ENCODE measurements around the gene ZBTB39. TPM values are rescaled to one million over a fixed set of nuclear protein-coding genes. Genes with fewer than 3 reads are reported as not detected.
"Not testable (repeated sequence)": the region's sequence is repeated elsewhere in the genome, so short reads cannot be mapped to it uniquely, and the experiment has no call there.

The ZBTB39 gene, protein sequence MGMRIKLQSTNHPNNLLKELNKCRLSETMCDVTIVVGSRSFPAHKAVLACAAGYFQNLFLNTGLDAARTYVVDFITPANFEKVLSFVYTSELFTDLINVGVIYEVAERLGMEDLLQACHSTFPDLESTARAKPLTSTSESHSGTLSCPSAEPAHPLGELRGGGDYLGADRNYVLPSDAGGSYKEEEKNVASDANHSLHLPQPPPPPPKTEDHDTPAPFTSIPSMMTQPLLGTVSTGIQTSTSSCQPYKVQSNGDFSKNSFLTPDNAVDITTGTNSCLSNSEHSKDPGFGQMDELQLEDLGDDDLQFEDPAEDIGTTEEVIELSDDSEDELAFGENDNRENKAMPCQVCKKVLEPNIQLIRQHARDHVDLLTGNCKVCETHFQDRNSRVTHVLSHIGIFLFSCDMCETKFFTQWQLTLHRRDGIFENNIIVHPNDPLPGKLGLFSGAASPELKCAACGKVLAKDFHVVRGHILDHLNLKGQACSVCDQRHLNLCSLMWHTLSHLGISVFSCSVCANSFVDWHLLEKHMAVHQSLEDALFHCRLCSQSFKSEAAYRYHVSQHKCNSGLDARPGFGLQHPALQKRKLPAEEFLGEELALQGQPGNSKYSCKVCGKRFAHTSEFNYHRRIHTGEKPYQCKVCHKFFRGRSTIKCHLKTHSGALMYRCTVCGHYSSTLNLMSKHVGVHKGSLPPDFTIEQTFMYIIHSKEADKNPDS
- 7.5 TPM for total RNA-seq

DNA sequence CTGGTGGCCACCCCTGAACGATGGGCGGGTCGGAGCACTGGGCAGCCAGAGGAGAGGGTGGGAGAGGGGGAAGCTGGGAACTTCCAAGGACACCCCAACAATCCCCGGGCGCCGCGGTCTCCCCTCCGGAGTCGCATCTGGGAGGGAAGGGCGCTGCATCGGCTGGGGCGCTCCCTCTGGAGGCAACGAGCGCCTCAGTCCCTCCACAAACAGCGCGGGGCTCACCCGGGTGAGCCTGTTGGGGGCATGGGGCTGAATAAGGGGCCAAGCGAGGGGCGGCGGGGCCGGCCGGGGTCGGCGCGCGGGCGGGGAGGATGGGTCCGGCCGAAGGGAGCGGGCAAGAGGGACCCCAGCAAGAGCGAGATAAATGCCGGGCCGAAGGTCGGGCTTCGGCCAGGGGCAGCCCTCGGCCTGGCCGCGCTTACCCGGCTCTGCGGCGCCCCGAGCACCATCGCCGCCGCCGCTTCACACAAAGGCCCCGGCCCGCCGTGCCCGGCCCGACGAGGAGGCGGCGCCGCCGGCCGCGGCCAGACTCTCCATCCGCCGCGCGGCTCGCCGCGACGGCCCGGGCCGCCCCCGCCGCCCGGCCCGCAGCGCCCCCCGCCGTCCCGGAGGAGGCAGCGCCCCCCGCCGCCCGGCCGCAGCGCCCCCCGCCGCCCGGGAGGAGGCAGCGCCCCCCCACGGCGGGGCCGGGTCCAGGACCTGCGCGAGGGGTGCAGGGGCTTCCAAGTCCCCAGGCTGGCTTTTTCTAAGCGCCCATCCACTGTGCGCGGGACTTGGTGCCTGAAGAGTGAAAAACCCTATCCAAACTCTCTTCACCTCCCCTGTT is at the start of gene ZBTB39:
TSS of gene ZBTB39 (minus strand) at position 567 of the 829 bp plus-strand sequence. CDS start 1,629 bp downstream, outside the sequence.
- no peak for DNase-seq (ENCODE audit: low spot score)

DNA sequence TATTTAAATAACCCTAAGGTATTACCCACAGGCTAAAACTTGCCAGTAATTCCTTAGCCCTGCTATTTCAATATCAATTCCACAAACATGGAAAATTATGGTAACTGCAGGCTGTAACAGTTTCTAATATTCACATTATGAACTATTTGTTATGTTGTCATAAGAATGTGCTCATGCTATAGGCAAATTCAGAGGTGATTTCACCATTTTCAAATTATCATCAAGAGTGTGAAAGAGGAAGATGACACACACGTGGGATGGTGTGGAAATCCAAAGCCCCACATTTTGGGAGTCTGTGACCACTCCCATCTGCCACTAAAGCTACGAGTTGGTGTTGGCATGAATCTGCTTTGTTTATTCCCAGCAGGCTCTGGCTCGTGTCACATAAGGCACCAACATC is 49.5 kb upstream of the ZBTB39 start:
- no peak for DNase-seq (ENCODE audit: low spot score)

DNA sequence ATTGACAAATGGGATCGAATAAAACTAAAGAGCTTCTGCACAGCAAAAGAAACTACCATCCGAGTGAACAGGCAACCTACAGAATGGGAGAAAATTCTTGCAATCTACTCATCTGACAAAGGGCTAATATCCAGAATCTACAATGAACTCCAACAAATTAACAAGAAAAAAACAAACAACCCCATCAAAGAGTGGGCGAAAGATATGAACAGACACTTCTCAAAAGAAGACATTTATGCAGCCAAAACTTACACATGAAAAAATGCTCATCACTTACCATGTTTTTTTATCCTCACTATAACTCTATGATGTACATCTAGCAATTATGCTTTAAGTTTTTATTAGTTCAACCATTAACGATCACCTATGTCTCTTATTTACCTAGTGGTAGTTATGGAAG is 47.6 kb upstream of the ZBTB39 start:
- not testable (repeated sequence) for DNase-seq (ENCODE audit: low spot score)

DNA sequence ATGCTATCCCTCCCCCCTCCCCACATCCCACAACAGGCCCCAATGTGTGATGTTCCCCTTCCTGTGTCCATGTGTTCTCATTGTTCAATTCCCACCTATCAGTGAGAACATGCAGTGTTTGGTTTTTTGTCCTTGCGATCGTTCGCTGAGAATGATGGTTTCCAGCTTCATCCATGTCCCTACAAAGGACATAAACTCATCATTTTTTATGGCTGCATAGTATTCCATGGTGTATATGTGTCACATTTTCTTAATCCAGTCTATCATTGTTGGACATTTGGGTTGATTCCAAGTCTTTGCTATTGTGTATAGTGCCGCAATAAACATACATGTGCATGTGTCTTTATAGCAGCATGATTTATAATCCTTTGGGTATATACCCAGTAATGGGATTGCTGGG is 46.8 kb upstream of the ZBTB39 start:
- not testable (repeated sequence) for DNase-seq (ENCODE audit: low spot score)

DNA sequence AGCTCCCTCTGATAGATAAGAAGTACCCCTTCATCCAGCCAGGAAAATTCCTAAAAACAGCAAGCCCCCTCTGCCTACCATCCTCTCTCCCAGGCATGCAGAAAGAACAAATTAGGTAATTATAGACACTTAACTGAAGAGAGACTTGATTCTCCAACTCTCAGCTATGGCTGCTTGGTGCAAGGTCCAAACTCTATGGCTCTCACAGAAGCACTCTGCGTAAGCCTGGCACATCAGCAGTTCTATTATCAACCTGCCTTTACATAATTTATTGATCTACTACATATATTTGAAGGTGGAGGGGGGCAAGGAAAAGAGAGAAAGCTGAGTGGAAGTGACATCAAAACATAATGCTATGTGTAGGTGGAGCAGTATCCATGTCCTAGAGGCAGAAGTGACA is 44.7 kb upstream of the ZBTB39 start:
- no peak for DNase-seq (ENCODE audit: low spot score)

DNA sequence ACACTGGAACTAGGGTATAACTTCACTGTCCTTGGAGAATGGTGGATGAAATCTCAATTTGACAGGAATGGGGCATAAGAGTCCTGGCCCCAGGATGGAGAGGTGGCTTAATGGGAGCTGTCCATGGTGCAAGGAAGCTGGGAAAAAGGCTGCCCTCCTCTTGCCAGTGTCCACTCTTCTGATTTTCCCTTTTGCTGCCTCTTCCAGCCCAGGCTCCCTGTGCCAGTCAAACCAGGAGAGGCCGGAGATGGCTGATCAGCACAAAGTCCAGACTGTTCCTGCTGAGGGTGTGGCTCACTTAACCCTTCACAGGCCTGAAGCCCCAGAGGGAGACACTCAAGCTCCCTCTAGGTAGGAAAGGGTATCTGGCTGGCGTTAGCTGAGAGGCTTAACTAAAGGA is 43.5 kb upstream of the ZBTB39 start, which contains the start of gene MYO1A:
TSS of gene MYO1A (minus strand) at position 240 of the 400 bp plus-strand sequence. CDS start 1,806 bp downstream, outside the sequence.
- no peak for DNase-seq (ENCODE audit: low spot score)

DNA sequence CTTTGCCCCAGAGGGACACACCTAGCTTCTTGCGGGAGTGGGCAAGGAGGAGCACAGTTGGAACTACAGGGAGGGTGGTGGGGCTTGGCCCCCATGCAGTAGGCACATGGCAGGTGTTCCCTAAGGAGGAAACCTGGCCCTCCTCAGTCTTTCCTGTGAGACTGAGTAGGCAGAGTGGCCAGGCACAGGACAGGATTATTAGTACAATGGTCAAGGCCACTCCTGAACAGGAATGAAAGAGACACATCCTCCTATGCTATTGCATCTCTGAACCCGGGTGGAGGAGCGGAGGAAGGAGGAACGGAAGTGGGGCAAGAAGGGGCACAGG is 42.7 kb upstream of the ZBTB39 start:
- no peak for DNase-seq (ENCODE audit: low spot score)

DNA sequence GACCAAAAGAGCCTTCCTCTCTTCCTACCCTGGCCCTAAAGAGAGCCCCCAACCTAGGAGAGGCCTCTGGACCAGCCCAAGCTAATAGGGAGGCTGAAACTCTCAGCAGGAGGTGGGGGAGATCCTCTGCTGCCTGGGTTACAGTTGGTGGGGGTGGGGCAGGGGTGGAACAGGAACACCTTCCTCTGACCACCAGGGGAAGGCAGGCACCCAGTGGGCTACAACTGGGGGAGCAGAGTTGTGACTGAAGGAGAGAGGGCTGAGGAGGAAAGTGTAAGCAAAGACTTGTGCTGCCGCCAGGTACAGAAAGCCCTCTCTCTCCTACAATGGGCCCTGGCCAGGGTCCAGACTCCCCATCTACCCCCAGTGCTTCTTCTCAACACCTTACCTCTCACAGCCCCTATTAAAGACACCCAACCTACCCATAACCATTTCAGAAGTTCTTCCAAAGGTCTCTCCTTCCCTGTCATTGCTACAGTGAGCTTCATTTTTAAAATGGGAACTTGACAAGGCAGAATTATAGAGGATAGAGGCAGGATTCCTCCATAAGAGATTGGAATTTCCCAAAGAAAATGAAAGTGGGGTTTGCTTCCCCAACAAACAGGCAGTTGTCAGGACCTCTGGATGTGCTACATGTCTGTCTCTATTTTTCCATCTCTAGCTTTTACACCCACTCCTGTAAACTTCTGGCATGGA is 42.2 kb upstream of the ZBTB39 start:
- no peak for DNase-seq (ENCODE audit: low spot score)

DNA sequence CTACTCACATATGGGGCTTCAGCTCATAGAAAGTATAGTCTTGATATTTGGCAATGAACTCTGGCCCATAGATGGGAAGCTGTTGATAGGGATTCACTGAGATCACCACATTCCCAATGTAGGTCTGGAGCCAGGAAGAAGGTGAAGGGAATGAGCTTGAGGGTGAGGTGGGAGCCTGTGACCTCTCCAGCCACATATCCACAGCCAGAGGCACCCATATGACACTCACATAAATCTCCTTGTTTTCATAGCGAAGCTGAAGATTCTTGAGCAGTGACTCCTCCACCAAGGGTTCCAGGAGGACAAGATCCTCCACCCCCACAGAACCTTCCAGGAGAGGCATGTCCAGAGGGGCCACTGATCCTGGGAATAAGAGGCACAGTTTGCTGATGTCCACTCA is 41.6 kb upstream of the ZBTB39 start:
- no peak for DNase-seq (ENCODE audit: low spot score)

DNA sequence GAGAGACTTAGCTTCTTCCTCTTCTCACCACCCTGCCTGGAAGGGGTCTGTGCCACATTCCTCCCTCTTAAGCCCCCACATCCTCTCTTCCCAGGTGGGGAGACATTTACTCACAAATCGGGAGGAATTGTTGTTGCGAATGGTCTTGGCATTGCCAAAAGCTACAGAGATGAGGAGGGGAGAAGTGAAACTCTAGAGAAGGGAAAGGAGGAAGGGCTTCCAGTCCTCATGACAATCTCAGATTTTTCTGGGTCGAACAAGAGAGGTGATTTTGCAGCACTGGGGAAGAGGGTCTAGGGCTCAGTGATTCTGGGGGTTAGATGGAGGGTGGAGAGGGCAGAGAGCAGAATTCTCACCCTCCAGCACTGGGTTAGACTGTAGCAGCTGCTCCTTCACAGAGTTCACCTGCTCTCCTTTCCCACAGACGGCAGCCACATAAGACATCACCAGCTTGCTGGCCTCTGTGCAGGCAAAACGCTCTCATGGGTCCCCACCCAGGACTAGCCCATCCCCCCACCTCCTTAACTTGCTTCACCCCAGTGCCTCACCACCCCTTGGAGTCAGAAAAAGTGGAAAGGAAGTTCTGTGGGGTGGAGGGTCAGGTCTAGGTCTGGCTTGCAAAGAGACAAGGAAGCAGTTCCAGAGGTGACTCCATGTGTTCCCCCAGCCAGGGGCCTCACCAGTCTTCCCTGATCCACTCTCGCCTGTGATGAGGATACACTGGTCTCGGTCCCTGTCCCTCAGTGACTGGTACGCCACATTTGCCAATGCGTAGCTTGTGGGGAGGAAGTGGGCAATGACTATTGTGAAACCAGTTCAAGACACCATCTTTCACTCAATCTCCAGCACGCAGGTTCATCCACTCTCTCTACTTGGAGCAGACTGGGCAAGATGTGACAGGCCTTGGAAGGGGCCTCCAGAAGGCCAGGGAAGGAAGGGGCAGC is 40.9 kb upstream of the ZBTB39 start:
- DNase-seq (ENCODE audit: low spot score), result no peak

DNA sequence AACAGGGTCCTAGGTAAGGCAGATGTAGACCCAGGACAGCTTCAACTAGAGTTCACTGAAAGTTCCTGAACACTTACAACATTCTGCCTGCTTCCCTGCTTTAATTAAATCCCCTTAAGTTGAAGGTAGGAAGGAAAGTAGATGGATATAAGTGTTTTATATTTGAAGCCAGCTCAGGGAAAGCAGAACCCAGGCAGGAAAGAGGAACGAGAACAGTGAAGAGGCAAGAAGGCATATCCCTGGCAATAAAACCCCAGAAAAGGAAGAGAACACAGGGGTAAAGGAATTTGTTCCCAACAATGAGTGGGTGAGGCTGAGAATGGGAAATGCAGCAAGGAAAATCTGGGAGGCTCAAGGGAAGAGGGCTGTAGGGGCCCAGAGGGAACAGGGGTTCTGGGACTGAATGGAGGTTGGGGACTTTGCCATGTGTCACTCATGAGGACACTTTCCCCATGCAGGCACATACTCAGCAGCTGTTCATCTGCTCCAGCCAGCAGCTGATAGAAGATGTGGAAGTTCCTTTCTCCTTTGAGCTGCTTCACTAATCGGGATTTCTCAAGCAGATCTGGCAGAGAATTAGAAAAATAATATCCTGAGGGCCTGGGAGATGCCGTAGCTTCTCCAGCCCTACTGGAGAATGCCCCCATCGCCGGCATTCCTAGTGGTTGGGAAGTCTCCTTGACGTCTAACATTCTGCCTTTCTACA is 39.9 kb upstream of the ZBTB39 start:
- no peak for DNase-seq (ENCODE audit: low spot score)

DNA sequence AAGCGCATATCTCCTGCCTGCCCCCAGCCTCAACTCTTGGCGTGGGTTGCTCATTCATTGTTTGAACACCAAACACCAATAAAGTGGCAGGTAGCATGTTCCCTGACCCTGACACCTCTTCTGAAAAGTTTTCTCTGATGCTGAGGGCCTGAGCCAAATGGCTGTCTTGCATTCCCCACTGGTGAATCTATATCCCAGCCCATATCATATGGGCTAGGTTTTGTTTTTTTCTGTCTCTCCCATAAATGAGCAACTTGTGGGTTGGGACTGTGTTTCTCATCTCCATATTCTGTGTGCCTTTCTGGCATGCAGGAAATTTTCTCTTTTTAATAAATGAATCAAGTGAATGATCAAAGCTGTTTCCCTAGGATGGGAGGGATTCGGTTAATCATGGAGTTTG is 38.5 kb upstream of the ZBTB39 start:
- no peak for DNase-seq (ENCODE audit: low spot score)

DNA sequence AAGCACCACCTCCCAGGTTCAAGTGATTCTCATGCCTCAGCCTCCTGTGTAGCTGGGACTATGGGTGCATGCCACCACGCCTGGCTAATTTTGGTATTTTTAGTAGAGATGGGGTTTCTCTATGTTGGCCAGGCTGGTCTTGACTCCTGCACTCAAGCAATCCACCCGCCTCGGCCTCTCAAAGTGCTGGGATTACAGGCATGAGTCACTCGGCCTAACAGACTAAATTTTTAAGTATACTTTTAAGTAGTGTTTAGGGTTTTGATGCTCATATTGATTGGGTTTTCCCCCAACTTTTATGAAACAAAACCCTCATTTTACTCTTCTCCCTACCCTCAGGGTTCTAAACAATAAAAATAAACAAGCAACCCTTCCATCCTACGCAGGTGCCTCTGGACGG is 38.1 kb upstream of the ZBTB39 start:
- DNase-seq (ENCODE audit: low spot score), result no peak

DNA sequence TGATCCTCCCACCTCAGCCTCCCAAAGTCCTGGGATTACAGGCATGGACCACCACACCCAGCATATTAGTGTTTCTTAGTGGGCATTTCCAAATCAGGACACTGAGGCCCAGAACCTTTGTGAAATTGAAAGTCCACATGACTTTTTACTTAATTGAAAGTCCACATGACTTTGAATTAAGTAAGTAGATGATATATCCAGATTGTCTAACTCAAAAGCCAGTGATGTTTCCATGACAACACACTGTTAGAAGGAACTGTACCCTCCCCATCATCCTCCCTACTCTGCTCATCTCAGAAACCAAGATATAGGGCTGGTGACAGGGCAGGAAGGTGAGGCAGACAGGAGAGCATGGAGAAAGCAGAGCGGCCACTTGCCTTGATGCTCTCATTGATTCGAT is 36.3 kb upstream of the ZBTB39 start:
- DNase-seq (ENCODE audit: low spot score), result no peak

DNA sequence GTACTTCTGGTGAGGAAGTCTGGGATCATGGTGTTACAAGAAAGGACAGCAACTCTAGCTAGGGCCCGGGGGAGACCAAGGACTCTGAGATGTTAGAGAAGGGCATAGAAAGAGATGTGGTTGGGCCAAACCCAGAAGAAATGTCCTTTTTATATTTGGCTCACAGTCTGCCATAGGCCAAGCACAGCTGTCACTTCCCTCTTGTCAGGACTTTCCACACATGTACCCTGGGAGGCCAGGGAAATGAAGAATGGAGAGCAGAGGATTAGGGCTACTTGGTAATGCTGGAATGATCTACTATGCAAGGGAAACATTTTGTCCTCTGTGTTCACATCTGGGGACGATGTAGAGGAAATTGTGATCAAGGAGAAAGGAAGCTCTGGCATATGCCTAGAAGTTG is 34.4 kb upstream of the ZBTB39 start:
- DNase-seq (ENCODE audit: low spot score), result no peak

DNA sequence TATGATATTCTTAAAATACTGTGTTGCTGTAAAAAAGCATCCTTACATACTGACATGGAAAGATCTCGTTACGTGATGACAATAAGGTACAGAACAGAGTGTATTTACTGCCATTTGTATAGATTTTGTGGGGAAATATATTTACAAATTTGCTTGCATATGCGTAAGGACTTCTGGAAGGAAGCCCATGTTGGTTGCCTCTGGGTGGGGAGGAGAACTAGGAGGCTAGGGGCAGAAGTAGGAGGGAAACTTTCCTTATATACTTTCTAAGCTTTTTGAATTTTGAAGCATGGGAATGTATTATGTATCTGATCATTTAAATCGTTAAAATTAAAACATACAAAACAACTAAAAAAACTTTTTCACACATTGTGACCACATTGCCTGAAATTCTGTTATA is 33.9 kb upstream of the ZBTB39 start:
- DNase-seq (ENCODE audit: low spot score), result no peak

DNA sequence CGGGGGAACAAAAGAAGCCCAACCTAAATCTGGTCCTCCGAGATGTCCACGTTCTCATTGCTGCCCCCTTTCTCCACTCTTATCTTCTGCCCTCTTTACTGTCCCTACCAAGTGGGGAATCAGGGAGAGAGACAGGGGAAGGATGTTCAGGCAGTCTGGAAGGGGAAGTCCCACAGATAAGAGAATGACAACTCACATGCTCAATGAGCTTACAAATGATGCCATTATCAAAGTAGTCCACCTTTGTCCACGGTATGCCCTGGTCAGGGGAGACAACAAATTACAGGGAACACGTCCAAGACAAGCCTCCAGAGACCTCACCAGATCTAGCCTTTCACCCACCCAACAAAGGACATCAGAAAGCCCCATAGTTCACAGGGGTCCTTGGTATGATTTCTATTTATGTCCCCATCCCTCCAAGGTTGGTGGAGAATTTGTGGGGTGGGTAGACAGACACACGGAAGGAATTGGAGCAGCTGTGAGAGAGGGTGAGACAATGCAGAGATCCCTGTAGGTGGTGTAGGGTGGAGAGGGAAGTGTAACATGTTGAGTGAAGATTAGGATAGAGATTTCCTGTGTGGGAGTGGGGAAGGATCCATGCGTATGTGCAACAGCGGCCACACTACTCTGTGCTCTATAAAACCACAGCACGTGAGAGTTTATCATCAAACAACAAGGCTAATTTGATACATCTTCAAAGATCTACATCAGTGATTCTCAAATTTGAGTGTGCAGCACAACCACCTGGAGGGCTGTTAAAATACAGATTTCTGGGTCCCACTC is 32.9 kb upstream of the ZBTB39 start:
- DNase-seq (ENCODE audit: low spot score), result no peak

DNA sequence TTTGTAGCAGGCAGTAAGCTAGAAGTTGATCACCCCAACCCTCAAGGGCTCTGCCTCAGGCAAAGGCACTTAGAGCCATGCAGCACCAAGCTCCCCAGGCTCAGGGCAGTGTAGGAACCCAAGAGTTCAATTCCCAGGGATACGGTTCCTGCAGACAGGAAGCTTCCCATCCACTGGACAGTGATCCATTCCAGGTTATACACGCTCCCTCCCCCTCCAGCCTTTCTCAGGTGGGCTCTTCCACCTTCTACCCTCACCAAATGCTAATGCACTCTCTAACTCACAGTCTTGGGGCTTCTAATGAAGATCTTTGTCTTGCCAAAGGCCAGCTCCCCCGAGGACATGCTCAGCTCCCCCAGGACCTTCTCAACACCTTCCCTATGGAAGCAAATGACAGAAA is 30.9 kb upstream of the ZBTB39 start:
- DNase-seq (ENCODE audit: low spot score), result no peak

DNA sequence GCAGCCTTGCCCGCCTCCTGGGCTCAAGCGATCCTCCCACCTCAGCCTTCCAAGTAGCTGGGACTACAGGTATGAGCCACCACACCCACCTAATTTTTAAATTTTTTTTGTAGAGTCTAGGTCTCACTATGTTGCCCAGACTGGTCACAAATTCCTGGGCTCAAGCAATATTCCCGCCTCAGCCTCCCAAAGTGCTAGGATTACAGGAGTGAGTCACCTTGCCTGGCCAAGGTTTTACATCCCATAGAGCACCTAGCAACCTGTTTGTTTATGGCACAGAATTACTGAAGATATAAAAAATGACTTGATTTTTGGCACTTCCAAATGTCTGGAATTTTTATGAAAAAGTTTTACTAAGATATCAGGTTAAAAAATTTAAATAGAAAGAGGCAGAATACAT is 27.1 kb upstream of the ZBTB39 start:
- no peak for DNase-seq (ENCODE audit: low spot score)

Measured in ureter (tissue), 1 donor.